Panc1 (cell line): ENCODE data around the gene PLCL1. TPM values are rescaled to one million over a fixed set of nuclear protein-coding genes. Genes with fewer than 3 reads are reported as not detected.

ENCODE experiments used
- ATAC-seq: fragments of 200-7000 bp; cut with Tn5 transposase; 2 replicates; pipeline ENCODE4 v1.9.1; 2020; ENCODE audit warnings: mild to moderate bottlenecking, moderate library complexity
- BruUV-seq: library from RNA; stranded (reverse); fragments of 400-500 nt; replicated peaks from 2 replicates; lab custom pipeline; 2021; lab: Mats Ljungman, UMichigan
- CTCF ChIA-PET: fragments of 300-600 bp; sonication (Branson Sonifier 250); formaldehyde crosslinking; loops from one replicate; lab custom pipeline; 2022; ENCODE audit warnings: antibody characterized with exemption; lab: Charles Lee
- POLR2A ChIA-PET: fragments of 300-600 bp; sonication (Branson Sonifier 250); formaldehyde crosslinking; loops from one replicate; lab custom pipeline; 2022; ENCODE audit warnings: antibody characterized with exemption; lab: Charles Lee
- DNase-seq: peaks from one replicate; pipeline ENCODE4 v3.0.0-alpha.2; 2010; ENCODE audit warnings: low read depth, low spot score
- H3K27ac ChIP-seq: 2 replicates; pipeline ENCODE4 v1.5.1; 2011; ENCODE audit warnings: mild to moderate bottlenecking, low read length, inconsistent platforms
- H3K27me3 ChIP-seq: fragments of 200-500 bp; sonication (Bioruptor generic); 2 replicates; pipeline ENCODE4 v1.6.0; 2014; ENCODE audit warnings: low read length, inconsistent platforms; ENCODE audit not compliant: control insufficient read depth, insufficient read depth
- H3K36me3 ChIP-seq: fragments of 200-500 bp; sonication (Bioruptor generic); 2 replicates; pipeline ENCODE4 v1.5.1; 2014; ENCODE audit warnings: inconsistent platforms, mild to moderate bottlenecking, low read length, moderate library complexity; ENCODE audit not compliant: control insufficient read depth, insufficient read depth
- H3K4me1 ChIP-seq: 2 replicates; pipeline ENCODE4 v1.5.1; 2011; ENCODE audit warnings: inconsistent platforms, mild to moderate bottlenecking, low read length, moderate library complexity; ENCODE audit not compliant: control insufficient read depth, insufficient read depth
- H3K4me3 ChIP-seq, 2 experiments: 2 replicates each; pipeline ENCODE4 v1.5.1; 2011 to 2012; ENCODE audit warnings: low read depth in 2 of 2, low read length in 2 of 2, mild to moderate bottlenecking in 2 of 2, inconsistent platforms in 1 of 2, moderate library complexity in 1 of 2
- H3K9me3 ChIP-seq: fragments of 200-500 bp; sonication (Bioruptor generic); 2 replicates; pipeline ENCODE4 v1.5.1; 2014; ENCODE audit warnings: low read depth, mild to moderate bottlenecking, inconsistent platforms, low read length, moderate library complexity; ENCODE audit not compliant: control insufficient read depth, insufficient read depth
- CTCF ChIP-seq: fragments of 450-650 bp; IDR thresholded peaks from 2 replicates; pipeline ENCODE4 v1.5.1; 2017; ENCODE audit warnings: mild to moderate bottlenecking
- POLR2AphosphoS5 ChIP-seq: IDR thresholded peaks from 2 replicates; pipeline ENCODE4 v1.6.1; 2012; ENCODE audit warnings: mild to moderate bottlenecking, low read depth, low read length, moderate library complexity
- REST ChIP-seq, 2 experiments: IDR thresholded peaks; 2 replicates each; pipeline ENCODE4 v1.6.1; 2011 to 2012; ENCODE audit warnings: low read depth in 2 of 2, control low read depth in 1 of 2, low read length in 1 of 2, mild to moderate bottlenecking in 1 of 2, moderate library complexity in 1 of 2; ENCODE audit not compliant: insufficient read depth in 1 of 2
- SIN3A ChIP-seq: IDR thresholded peaks from 2 replicates; pipeline ENCODE4 v1.6.1; 2012; ENCODE audit warnings: low read depth, mild to moderate bottlenecking, low read length, moderate library complexity, borderline replicate concordance; ENCODE audit not compliant: insufficient read depth
- TCF7L2 ChIP-seq: IDR thresholded peaks from 2 replicates; pipeline ENCODE4 v1.6.1; 2011; ENCODE audit warnings: mild to moderate bottlenecking, low read depth, low read length, inconsistent platforms
- in situ Hi-C: cut with HindIII; loops from 2 replicates; pipeline ENCODE4 v1.10.0; 2016; ENCODE audit warnings: low sequenced_read_pairs, low pct_unique_long_range_greater_than_20kb
- intact Hi-C: fragments of 100-400 bp; cut with micrococcal nuclease; formaldehyde crosslinking; loops from one replicate; pipeline ENCODE4 v1.10.0; 2022; ENCODE audit not compliant: unreplicated experiment
- total RNA-seq: library from RNA; stranded (reverse); gene quantifications from one replicate; pipeline ENCODE4 v1.2.1, GENCODE V29; 2021; ENCODE audit not compliant: unreplicated experiment

PLCL1 gene
- total RNA-seq, 1 experiment from 2014 or later = not detected

- H3K27ac ChIP-seq = no peak overlapping the region
- TF ChIP-seq CTCF = no peak
- CTCF ChIA-PET = no interaction called here
- no peaks in the 10 kb centered on the region for H3K4me1 ChIP-seq
- no peak for DNase-seq
- intact Hi-C loops (no loop called here), in situ Hi-C loops (no loop called here)
- H3K4me3 ChIP-seq = no peak overlapping the region
- no peaks in the 10 kb centered on the region for H3K9me3 ChIP-seq
- POLR2A ChIA-PET = no interaction called here
- no peak for ATAC-seq
- H3K36me3 ChIP-seq = no peaks in the 10 kb centered on the region
- no TSS peak for BruUV-seq
- peaks cover 8% of the 10 kb centered on the region; the same call in 1 of the 2 replicates for H3K27me3 ChIP-seq
These were observed 53.2 kb downstream of the PLCL1 start for GRCh38 chr2:197857476-197858107.

- no peak for DNase-seq
- no peak for ATAC-seq
- TF ChIP-seq TCF7L2 (no peak), SIN3A (no peak), POLR2AphosphoS5 (no peak), CTCF (no peak), REST (IDR thresholded peaks at IDR 0.05; ENCODE audit: insufficient read depth in 1 of 2, low read depth in 2 of 2, low read length in 1 of 2) (no peak)
- Histone ChIP-seq H3K4me1 (no peaks in the 10 kb centered on the region), H3K27ac (no peak overlapping the region), H3K4me3 (no peak overlapping the region), H3K9me3 (no peaks in the 10 kb centered on the region), H3K36me3 (no peaks in the 10 kb centered on the region), H3K27me3 (peaks cover 8% of the 10 kb centered on the region; the same call in 1 of the 2 replicates)
- in situ Hi-C loops (no loop called here), intact Hi-C loops (no loop called here)
- POLR2A ChIA-PET = no interaction called here
- no TSS peak for BruUV-seq
- CTCF ChIA-PET = no interaction called here
These were observed 54.3 kb downstream of the PLCL1 start for GRCh38 chr2:197858607-197859140.
